ENCODE data around the gene NOXA1. TPM values are rescaled to one million over a fixed set of nuclear protein-coding genes. Genes with fewer than 3 reads are reported as not detected.

The NOXA1 gene
- total and polyA plus RNA-seq, 9 of the 15 experiments (the other 6 are each of a cell fraction or from before 2014, with no cell fraction given): 0.07 to 1.2 (median 0.20) TPM; not detected in 4

DNA sequence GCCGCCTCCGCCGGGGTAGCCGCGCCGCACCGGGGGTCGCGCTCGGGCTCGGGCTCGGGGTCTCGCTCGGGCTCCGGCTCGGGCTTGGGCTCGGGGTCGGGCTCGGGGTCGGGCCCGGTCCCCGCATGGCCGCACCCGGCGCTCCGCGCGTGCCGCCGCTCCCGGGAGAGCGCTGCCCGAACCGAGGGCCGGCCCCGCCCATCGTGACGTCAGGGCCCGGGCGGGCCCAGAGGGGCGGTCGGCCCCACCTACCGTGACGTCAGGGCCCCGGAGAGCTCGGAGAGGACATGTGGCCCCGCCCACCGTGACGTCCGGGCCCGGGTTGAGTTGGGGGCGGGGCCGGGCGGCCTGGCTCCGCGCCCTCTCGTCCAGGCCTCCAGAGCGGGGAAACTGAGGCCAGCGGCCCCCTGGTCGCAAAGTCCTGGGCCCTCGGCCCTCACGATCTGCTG lies 36.0 kb downstream of the NOXA1 start, which contains the start of gene NSMF (continued):
- TF ChIP-seq, protein P1, sequence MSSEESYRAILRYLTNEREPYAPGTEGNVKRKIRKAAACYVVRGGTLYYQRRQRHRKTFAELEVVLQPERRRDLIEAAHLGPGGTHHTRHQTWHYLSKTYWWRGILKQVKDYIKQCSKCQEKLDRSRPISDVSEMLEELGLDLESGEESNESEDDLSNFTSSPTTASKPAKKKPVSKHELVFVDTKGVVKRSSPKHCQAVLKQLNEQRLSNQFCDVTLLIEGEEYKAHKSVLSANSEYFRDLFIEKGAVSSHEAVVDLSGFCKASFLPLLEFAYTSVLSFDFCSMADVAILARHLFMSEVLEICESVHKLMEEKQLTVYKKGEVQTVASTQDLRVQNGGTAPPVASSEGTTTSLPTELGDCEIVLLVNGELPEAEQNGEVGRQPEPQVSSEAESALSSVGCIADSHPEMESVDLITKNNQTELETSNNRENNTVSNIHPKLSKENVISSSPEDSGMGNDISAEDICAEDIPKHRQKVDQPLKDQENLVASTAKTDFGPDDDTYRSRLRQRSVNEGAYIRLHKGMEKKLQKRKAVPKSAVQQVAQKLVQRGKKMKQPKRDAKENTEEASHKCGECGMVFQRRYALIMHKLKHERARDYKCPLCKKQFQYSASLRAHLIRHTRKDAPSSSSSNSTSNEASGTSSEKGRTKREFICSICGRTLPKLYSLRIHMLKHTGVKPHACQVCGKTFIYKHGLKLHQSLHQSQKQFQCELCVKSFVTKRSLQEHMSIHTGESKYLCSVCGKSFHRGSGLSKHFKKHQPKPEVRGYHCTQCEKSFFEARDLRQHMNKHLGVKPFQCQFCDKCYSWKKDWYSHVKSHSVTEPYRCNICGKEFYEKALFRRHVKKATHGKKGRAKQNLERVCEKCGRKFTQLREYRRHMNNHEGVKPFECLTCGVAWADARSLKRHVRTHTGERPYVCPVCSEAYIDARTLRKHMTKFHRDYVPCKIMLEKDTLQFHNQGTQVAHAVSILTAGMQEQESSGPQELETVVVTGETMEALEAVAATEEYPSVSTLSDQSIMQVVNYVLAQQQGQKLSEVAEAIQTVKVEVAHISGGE (CRISPR knock-in tag; IDR thresholded peaks at IDR 0.05): peak in 1 of 3 experiments; percentile 54; a peak in 1 of 6 replicates
- TF ChIP-seq SAFB (IDR thresholded peaks at IDR 0.05; ENCODE audit: borderline replicate concordance, low read depth, low read length): no peak
- no peak for TF ChIP-seq GTF2E2 (tag; IDR thresholded peaks at IDR 0.05)
- 0 out of 2 replicates have a peak, but pooled peaks have one; percentile 34 for TF ChIP-seq ZFX (CRISPR knock-in tag; IDR thresholded peaks at IDR 0.05)
- TF ChIP-seq, protein P2, sequence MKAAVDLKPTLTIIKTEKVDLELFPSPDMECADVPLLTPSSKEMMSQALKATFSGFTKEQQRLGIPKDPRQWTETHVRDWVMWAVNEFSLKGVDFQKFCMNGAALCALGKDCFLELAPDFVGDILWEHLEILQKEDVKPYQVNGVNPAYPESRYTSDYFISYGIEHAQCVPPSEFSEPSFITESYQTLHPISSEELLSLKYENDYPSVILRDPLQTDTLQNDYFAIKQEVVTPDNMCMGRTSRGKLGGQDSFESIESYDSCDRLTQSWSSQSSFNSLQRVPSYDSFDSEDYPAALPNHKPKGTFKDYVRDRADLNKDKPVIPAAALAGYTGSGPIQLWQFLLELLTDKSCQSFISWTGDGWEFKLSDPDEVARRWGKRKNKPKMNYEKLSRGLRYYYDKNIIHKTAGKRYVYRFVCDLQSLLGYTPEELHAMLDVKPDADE (conservative IDR thresholded peaks at IDR 0.05; ENCODE audit: control insufficient read depth, low read depth, low read length): 0 out of 2 replicates have a peak, but pooled peaks have one; percentile 35
- TF ChIP-seq ZNF311 (CRISPR knock-in tag; IDR thresholded peaks at IDR 0.05): no peak
- no peak for TF ChIP-seq ZNF436 (CRISPR knock-in tag; IDR thresholded peaks at IDR 0.05)
- no peak for TF ChIP-seq PRPF4 (IDR thresholded peaks at IDR 0.05; ENCODE audit: insufficient read depth, low read depth, low read length, poor library complexity, severe bottlenecking)
- no peak for TF ChIP-seq STAT5B (CRISPR knock-in tag; IDR thresholded peaks at IDR 0.05)
- peak in 1 of 2 experiments; percentile 26; a peak in 2 of 4 replicates for TF ChIP-seq NRF1 (conservative IDR thresholded peaks at IDR 0.05 in 1 of 2, IDR thresholded peaks at IDR 0.05 in 1 of 2)
- TF ChIP-seq, protein P3, sequence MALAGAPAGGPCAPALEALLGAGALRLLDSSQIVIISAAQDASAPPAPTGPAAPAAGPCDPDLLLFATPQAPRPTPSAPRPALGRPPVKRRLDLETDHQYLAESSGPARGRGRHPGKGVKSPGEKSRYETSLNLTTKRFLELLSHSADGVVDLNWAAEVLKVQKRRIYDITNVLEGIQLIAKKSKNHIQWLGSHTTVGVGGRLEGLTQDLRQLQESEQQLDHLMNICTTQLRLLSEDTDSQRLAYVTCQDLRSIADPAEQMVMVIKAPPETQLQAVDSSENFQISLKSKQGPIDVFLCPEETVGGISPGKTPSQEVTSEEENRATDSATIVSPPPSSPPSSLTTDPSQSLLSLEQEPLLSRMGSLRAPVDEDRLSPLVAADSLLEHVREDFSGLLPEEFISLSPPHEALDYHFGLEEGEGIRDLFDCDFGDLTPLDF (CRISPR knock-in tag; IDR thresholded peaks at IDR 0.05): peak; percentile 71; the same call in 1 of the 2 replicates
- TF ChIP-seq NCOA2 (IDR thresholded peaks at IDR 0.05; ENCODE audit: partially characterized antibody in 2 of 2): no peak
- TF ChIP-seq RBFOX2 (IDR thresholded peaks at IDR 0.05; ENCODE audit: low read depth, low read length): peak; percentile 71
- TF ChIP-seq, protein P4, sequence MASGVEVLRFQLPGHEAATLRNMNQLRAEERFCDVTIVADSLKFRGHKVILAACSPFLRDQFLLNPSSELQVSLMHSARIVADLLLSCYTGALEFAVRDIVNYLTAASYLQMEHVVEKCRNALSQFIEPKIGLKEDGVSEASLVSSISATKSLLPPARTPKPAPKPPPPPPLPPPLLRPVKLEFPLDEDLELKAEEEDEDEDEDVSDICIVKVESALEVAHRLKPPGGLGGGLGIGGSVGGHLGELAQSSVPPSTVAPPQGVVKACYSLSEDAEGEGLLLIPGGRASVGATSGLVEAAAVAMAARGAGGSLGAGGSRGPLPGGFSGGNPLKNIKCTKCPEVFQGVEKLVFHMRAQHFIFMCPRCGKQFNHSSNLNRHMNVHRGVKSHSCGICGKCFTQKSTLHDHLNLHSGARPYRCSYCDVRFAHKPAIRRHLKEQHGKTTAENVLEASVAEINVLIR (CRISPR knock-in tag; IDR thresholded peaks at IDR 0.05): peak; percentile 90
- TF ChIP-seq, protein P5, sequence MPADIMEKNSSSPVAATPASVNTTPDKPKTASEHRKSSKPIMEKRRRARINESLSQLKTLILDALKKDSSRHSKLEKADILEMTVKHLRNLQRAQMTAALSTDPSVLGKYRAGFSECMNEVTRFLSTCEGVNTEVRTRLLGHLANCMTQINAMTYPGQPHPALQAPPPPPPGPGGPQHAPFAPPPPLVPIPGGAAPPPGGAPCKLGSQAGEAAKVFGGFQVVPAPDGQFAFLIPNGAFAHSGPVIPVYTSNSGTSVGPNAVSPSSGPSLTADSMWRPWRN (IDR thresholded peaks at IDR 0.05; ENCODE audit: low read depth): no peak
